ENCODE measurements around the gene GLCE.

Gene GLCE

GRCh38 chr15:69320977-69321554, 160.6 kb downstream of the GLCE start:
- no peak for DNase-seq (ENCODE audit: low spot score)
